ENCODE results near the gene WNT9B. TPM values are rescaled to one million over a fixed set of nuclear protein-coding genes. Genes with fewer than 3 reads are reported as not detected.

Gene WNT9B
- total and polyA plus RNA-seq, 4 donors, result 0.05 to 0.84 (median 0.57) TPM; not detected in 1

DNA sequence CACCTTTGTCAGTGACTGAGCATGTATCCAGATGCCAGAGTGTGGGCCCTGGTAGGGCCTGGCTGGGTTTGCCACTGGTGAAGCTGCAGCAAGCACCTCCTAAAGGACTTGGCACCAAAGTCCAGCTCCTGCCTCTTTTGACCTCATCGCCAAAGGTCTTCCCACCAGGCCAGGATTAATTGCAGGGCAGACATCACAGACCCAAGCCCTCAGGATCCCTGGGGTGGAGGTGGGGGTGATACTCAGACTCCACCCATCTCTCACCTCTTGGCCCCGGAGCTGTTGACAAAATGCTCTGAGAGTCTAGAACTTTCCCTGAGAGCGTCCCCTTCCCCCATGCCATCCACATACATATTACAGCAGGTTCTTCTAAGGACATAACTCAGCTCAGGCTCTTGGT is 37.5 kb upstream of the WNT9B start:
- Histone ChIP-seq H3K36me3 (ENCODE audit: control insufficient read depth in 1 of 2, insufficient read depth in 2 of 2, low read length in 1 of 2) (no peaks in the 10 kb centered on the region), H3K4me3 (ENCODE audit: low read length in 2 of 2) (no peak overlapping the region), H3K27me3 (ENCODE audit: control insufficient read depth in 1 of 2, insufficient read depth in 2 of 2, low read length in 1 of 2) (no peaks in the 10 kb centered on the region), H3K4me1 (ENCODE audit: control insufficient read depth in 1 of 2, insufficient read depth in 2 of 2, low read length in 2 of 2) (no peaks in the 10 kb centered on the region), H3K27ac (ENCODE audit: low read depth in 1 of 2, low read length in 2 of 2) (no peak overlapping the region), H3K9me3 (ENCODE audit: control insufficient read depth, low read length) (no peaks in the 10 kb centered on the region)
- ATAC-seq (ENCODE audit: low FRiP score) (no peak), DNase-seq (no peak)
- intact Hi-C loops (cut with DNase I), result no loop called here
- WGBS, 2 donors, result 68 to 76% methylated on average over 3 of the region's 3 CpGs

DNA sequence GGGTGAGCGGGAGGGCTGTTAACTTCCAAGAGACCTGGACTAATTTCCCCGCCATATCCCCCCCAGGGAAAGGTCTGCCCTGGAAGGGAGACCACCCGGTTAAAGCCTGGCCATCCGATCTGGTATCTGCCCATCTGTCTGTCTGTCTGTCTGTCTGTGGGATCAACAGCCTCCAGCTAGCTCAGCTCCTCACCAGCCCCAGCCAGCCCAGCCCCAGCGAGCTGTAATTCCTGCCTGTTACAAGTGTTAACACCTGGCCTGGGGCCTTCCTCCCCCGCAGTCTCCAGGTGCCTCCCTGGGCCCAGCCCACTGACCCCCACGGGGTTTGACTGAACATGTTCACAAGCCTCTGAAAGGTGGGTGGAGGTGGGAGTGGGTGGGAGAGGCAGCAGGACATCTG is 36.9 kb upstream of the WNT9B start:
- Histone ChIP-seq H3K4me3 (ENCODE audit: low read length in 2 of 2) (no peak overlapping the region), H3K27me3 (ENCODE audit: control insufficient read depth in 1 of 2, insufficient read depth in 2 of 2, low read length in 1 of 2) (no peaks in the 10 kb centered on the region)

DNA sequence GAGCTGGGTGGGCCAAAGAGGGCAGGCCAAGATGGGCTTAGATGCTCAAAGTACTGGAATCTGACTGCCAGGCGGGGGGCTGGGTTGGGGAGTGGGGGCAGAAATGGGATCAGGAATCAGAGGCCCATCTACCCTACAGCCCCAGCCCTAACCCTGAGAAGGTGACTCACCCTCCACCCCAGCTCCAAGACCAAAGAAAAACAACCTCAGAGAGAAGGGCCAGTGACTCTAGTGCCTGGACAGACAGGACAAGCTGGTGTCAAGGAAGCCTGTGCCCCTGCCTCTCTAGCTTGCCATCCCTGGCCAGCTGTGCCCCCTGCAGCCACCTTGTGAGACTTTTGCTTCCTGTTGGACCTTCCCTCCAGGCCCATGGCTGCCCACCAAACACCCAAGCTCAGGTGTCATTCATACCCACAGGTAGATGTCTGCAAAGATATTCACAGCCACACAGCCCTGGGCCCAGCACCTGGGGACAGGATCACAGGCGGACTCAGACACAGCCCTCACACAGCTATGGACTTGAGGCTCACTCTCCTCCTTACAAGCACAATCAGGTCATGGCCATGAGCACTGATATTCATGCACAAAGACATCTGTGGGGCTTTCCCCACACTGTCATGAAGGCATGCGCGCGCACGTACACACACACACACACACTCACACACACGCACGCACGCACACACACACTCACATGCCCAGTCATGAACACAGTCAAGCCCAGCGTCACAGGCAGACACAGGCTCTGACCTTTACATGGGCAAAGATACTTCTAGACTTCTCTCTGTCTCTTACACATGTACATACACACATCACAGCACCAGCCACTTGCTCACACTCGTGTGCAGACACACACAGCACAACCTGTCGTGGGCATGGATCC is 35.7 kb upstream of the WNT9B start:
- no peaks in the 10 kb centered on the region for H3K36me3 ChIP-seq (ENCODE audit: control insufficient read depth in 1 of 2, insufficient read depth in 2 of 2, low read length in 1 of 2)
- no peak overlapping the region for H3K4me3 ChIP-seq (ENCODE audit: low read length in 2 of 2)
- H3K27ac ChIP-seq (ENCODE audit: low read depth in 1 of 2, low read length in 2 of 2), result no peak overlapping the region
- intact Hi-C loops (cut with DNase I), result no loop called here
- H3K4me1 ChIP-seq (ENCODE audit: control insufficient read depth in 1 of 2, insufficient read depth in 2 of 2, low read length in 2 of 2), result no peaks in the 10 kb centered on the region
- peaks cover 0 to 2% of the 10 kb centered on the region in 2 donors for H3K27me3 ChIP-seq (ENCODE audit: control insufficient read depth in 1 of 2, insufficient read depth in 2 of 2, low read length in 1 of 2)
- no peak for DNase-seq
- H3K9me3 ChIP-seq (ENCODE audit: control insufficient read depth, low read length), result no peaks in the 10 kb centered on the region
- 83 to 85% methylated on average over 12 of the region's 12 CpGs for WGBS, 2 donors
- ATAC-seq (ENCODE audit: low FRiP score), result no peak

More for the DNA sequence above, 36.9 kb upstream of the WNT9B start:
- no peak overlapping the region for H3K27ac ChIP-seq (ENCODE audit: low read depth in 1 of 2, low read length in 2 of 2)
- intact Hi-C loops (cut with DNase I), result no loop called here
- WGBS, 2 donors, result 51 to 52% methylated on average over 7 of the region's 7 CpGs
- H3K9me3 ChIP-seq (ENCODE audit: control insufficient read depth, low read length), result no peaks in the 10 kb centered on the region
- ATAC-seq (ENCODE audit: low FRiP score) (no peak), DNase-seq (no peak)
- H3K36me3 ChIP-seq (ENCODE audit: control insufficient read depth in 1 of 2, insufficient read depth in 2 of 2, low read length in 1 of 2), result no peaks in the 10 kb centered on the region
- no peaks in the 10 kb centered on the region for H3K4me1 ChIP-seq (ENCODE audit: control insufficient read depth in 1 of 2, insufficient read depth in 2 of 2, low read length in 2 of 2)

DNA sequence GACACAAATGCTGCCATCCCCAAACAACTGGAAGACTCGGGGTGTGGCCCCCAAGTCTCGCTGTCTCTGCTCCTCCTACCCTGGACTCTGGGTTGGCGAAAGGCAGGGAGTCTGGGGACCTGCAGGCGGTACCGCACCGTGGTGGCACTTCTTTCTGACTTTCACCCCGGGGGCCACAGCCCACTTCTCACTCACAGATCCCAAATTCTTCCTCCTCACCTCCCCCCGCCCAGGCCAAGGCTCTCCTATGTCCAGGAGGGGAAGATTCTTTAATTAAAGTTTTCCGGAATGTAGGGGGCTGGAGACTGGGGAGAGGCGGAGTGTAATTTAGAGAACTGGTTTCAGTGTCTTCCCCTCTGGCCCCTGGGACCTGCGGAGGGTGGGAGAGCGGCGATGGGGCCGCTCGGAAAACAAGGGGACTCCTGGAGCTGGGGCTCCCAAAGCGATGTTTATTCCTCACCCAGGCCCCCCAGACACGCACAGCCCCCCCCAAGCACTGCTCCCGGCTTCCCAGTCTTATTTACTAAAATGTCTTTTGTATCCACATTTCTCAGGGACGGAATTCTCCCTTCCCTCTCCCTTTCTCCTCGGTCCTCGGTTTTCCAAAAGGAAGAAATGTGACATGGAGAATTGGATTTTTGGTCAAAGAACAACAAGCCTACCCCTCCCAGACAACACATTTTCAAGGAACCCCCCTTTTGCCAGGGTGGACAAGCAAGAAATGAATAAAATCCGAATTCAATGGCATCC is 34.1 kb upstream of the WNT9B start:
- ATAC-seq (ENCODE audit: low FRiP score), result no peak
- Histone ChIP-seq H3K36me3 (ENCODE audit: control insufficient read depth in 1 of 2, insufficient read depth in 2 of 2, low read length in 1 of 2) (no peaks in the 10 kb centered on the region), H3K4me3 (ENCODE audit: low read length in 2 of 2) (no peak overlapping the region), H3K4me1 (ENCODE audit: control insufficient read depth in 1 of 2, insufficient read depth in 2 of 2, low read length in 2 of 2) (no peaks in the 10 kb centered on the region), H3K9me3 (ENCODE audit: control insufficient read depth, low read length) (no peaks in the 10 kb centered on the region), H3K27me3 (ENCODE audit: control insufficient read depth in 1 of 2, insufficient read depth in 2 of 2, low read length in 1 of 2) (peaks cover 0 to 3% of the 10 kb centered on the region in 2 donors), H3K27ac (ENCODE audit: low read depth in 1 of 2, low read length in 2 of 2) (no peak overlapping the region)
- WGBS, 2 donors, result 9 to 12% methylated on average over 19 to 22 of the region's 22 CpGs
- DNase-seq, result no peak
- intact Hi-C loops (cut with DNase I), result no loop called here

DNA sequence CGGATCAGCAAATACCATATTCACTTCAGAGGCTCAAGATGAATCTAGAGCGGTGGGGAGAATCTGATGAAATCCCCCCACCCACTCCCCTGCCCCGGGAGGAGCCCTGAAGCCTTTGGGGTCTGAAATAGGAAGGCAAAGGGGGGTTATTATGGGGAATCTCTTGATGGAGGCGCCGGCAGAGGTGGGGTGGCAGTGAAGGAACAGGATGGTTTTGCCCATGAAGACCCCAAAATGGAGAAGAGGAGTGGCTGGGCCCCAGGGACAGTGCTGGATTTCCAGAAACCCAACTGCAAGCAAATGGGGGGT is 33.5 kb upstream of the WNT9B start:
- H3K36me3 ChIP-seq (ENCODE audit: control insufficient read depth in 1 of 2, insufficient read depth in 2 of 2, low read length in 1 of 2), result no peaks in the 10 kb centered on the region
- DNase-seq (no peak), ATAC-seq (ENCODE audit: low FRiP score) (no peak)
- H3K4me1 ChIP-seq (ENCODE audit: control insufficient read depth in 1 of 2, insufficient read depth in 2 of 2, low read length in 2 of 2), result no peaks in the 10 kb centered on the region
- H3K27ac ChIP-seq (ENCODE audit: low read depth in 1 of 2, low read length in 2 of 2), result no peak overlapping the region
- 13 to 17% methylated on average over 5 of the region's 5 CpGs for WGBS, 2 donors
- peaks cover 0 to 3% of the 10 kb centered on the region in 2 donors for H3K27me3 ChIP-seq (ENCODE audit: control insufficient read depth in 1 of 2, insufficient read depth in 2 of 2, low read length in 1 of 2)
- intact Hi-C loops (cut with DNase I), result no loop called here
- H3K9me3 ChIP-seq (ENCODE audit: control insufficient read depth, low read length), result no peaks in the 10 kb centered on the region
- no peak overlapping the region for H3K4me3 ChIP-seq (ENCODE audit: low read length in 2 of 2)

DNA sequence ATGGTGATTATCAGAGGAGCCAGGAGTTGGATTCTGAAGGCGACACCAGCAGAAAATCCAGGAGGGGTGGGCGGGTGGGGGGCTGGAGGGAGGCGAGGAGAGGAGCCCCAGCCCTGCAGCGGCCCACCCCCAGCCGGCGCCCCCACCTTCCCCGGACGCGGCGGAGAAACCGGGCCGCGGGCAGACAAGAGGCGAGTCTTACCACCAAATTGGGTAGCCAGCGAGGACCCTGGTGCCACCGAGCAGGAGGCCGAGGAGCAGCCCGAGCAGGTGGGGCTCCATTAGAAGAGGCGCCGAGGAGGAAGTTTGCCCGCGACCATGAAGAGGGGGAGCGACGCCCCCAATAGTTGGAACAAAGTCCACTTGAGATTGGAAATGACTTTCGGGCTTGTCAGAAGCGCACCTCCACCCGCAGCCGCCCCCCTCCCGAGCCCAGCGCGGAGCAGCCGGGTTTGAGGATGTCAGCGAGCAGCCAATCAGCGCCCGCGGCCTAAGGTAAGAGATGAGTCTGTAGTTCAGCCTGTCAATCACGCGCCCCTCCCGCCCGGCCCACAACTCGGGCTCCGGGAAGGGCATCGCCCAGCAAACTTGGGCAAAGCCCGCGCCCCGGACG is 33.0 kb upstream of the WNT9B start, which contains the start of gene WNT3:
Gene WNT3 (minus strand): TSS at position 377 of the 613 bp plus-strand sequence. CDS start 95 bp downstream, at position 282.
- intact Hi-C loops (cut with DNase I), result no loop called here
- H3K27me3 ChIP-seq (ENCODE audit: control insufficient read depth in 1 of 2, insufficient read depth in 2 of 2, low read length in 1 of 2), result peaks cover 0 to 3% of the 10 kb centered on the region in 2 donors
- no peak within 1 kb of the TSS for H3K4me3 ChIP-seq (ENCODE audit: low read length in 2 of 2)
- H3K4me1 ChIP-seq (ENCODE audit: control insufficient read depth in 1 of 2, insufficient read depth in 2 of 2, low read length in 2 of 2), result no peaks in the 10 kb centered on the region
- H3K36me3 ChIP-seq (ENCODE audit: control insufficient read depth in 1 of 2, insufficient read depth in 2 of 2, low read length in 1 of 2), result no peaks in the 10 kb centered on the region
- 1 to 2% methylated on average over 46 to 47 of the region's 47 CpGs for WGBS, 2 donors
- H3K27ac ChIP-seq (ENCODE audit: low read depth in 1 of 2, low read length in 2 of 2), result no peak within 1 kb of the TSS
- DNase-seq (no peak), ATAC-seq (ENCODE audit: low FRiP score) (no peak)
- H3K9me3 ChIP-seq (ENCODE audit: control insufficient read depth, low read length), result no peaks in the 10 kb centered on the region

DNA sequence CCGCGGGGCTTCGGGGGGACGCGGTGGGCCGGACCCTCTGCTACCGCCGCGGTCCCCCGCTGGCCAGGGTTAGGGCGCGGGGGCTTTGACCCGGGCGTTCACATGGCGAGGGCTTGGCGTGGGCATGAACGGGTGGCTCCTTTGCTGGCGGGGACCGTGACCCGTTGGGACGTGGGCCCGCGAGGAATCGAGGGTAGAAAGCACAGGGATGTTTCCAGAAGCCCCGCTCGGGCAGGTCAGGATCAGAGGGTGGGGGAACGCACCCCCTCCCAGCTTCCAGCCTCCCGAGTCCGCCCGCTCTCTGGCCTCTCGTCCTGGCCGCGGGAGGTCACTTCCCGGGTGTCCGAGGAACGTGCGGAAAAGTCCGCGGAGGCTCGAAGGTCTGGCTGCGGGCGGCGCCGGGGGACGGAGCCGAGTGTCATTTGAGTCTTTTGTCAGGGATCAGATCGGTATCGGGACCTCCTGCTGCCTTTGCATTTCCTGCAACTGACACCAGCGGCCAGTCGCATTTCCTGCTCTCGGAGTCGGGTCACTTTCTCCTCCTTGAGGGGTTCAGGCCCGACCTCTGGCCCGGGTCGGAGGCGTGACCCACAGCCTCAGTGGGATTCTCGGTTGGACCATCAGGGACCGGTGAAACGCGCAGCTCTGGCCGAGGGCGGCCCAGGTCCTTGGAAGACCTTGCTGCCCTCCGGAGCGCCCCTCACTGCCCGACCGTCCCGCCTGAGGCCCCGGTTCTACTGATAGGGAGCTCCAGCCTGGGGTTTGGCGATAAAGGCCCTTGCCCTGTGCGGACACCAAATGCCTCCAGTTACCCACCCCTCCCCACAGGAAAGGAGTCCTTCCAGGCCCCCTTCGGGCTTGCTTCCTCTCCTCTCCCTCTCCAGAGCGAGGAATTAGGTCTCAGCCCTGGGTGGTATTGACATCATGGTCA is 32.2 kb upstream of the WNT9B start:
- Histone ChIP-seq H3K4me1 (ENCODE audit: control insufficient read depth in 1 of 2, insufficient read depth in 2 of 2, low read length in 2 of 2) (no peaks in the 10 kb centered on the region), H3K9me3 (ENCODE audit: control insufficient read depth, low read length) (no peaks in the 10 kb centered on the region), H3K4me3 (ENCODE audit: low read length in 2 of 2) (no peak overlapping the region), H3K27ac (ENCODE audit: low read depth in 1 of 2, low read length in 2 of 2) (no peak overlapping the region), H3K27me3 (ENCODE audit: control insufficient read depth in 1 of 2, insufficient read depth in 2 of 2, low read length in 1 of 2) (peaks cover 0 to 3% of the 10 kb centered on the region in 2 donors), H3K36me3 (ENCODE audit: control insufficient read depth in 1 of 2, insufficient read depth in 2 of 2, low read length in 1 of 2) (no peaks in the 10 kb centered on the region)
- 4 to 6% methylated on average over 70 to 72 of the region's 72 CpGs for WGBS, 2 donors
- intact Hi-C loops (cut with DNase I), result no loop called here
- ATAC-seq (ENCODE audit: low FRiP score), result no peak
- DNase-seq, result no peak

GRCh38 chr17:46819906-46820351 is 31.5 kb upstream of the WNT9B start:
- no peak overlapping the region for H3K27ac ChIP-seq (ENCODE audit: low read depth in 1 of 2, low read length in 2 of 2)
- intact Hi-C loops (cut with DNase I), result no loop called here
- DNase-seq (no peak), ATAC-seq (ENCODE audit: low FRiP score) (no peak)
- H3K9me3 ChIP-seq (ENCODE audit: control insufficient read depth, low read length), result no peaks in the 10 kb centered on the region
- H3K4me1 ChIP-seq (ENCODE audit: control insufficient read depth in 1 of 2, insufficient read depth in 2 of 2, low read length in 2 of 2), result no peaks in the 10 kb centered on the region
- no peaks in the 10 kb centered on the region for H3K36me3 ChIP-seq (ENCODE audit: control insufficient read depth in 1 of 2, insufficient read depth in 2 of 2, low read length in 1 of 2)
- no peak overlapping the region for H3K4me3 ChIP-seq (ENCODE audit: low read length in 2 of 2)
- H3K27me3 ChIP-seq (ENCODE audit: control insufficient read depth in 1 of 2, insufficient read depth in 2 of 2, low read length in 1 of 2), result peaks cover 0 to 3% of the 10 kb centered on the region in 2 donors
- 17 to 18% methylated on average over 24 of the region's 24 CpGs for WGBS, 2 donors

Measured in aorta (tissue), 5 donors.